Hair follicular keratinocyte (primary cell): Measurements from ENCODE around the gene TMUB1. TPM values are rescaled to one million over a fixed set of nuclear protein-coding genes. Genes with fewer than 3 reads are reported as not detected.

Experiments used
- total RNA-seq: library from RNA; depleted of rRNA; stranded (reverse); fragments of >200 nt; gene quantifications from 2 replicates; pipeline ENCODE4 v1.2.3, GENCODE V29; 2015

Gene TMUB1, protein sequence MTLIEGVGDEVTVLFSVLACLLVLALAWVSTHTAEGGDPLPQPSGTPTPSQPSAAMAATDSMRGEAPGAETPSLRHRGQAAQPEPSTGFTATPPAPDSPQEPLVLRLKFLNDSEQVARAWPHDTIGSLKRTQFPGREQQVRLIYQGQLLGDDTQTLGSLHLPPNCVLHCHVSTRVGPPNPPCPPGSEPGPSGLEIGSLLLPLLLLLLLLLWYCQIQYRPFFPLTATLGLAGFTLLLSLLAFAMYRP
- total RNA-seq, result 61.8 and 62.5 TPM in 2 replicates

DNA sequence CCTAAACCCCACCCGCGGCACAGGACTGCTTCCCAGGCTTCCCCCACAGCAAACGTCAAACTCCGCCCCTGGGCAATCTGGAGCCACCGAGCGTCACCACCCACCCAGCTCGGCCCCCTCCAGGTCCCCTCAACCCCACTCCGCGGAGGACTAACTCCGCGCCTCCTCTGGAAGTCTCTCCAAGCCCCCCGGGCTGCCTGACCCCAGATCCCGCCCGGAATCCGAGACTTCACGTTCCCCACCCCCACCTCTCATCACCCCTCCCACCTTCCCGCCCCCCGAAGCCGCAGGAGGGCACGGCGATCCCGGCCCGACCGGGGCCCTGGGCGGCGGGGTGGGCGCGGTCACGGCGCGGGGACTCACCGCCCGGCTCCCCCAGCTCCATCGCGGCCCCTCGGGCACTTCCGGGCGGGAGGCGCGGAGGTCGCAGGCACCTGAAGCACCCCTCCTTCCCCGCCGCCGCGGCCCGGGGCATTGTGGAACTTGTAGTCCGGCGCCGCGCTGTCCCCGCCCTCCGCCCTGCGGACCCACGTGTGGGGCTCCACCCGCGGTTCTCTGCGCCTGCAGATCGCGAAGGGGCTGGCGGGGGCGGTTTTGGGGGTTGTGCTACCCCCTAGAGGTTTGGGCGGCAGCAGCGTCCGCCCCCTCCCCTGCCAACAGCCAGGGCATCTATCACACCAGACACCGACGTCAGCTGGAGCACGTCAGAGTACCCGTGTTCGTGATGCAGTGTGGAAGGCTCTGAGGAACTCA is at the start of gene TMUB1:
TMUB1 (minus strand) TSS at position 423 of the 753 bp plus-strand sequence. CDS start 930 bp downstream, outside the sequence.

DNA sequence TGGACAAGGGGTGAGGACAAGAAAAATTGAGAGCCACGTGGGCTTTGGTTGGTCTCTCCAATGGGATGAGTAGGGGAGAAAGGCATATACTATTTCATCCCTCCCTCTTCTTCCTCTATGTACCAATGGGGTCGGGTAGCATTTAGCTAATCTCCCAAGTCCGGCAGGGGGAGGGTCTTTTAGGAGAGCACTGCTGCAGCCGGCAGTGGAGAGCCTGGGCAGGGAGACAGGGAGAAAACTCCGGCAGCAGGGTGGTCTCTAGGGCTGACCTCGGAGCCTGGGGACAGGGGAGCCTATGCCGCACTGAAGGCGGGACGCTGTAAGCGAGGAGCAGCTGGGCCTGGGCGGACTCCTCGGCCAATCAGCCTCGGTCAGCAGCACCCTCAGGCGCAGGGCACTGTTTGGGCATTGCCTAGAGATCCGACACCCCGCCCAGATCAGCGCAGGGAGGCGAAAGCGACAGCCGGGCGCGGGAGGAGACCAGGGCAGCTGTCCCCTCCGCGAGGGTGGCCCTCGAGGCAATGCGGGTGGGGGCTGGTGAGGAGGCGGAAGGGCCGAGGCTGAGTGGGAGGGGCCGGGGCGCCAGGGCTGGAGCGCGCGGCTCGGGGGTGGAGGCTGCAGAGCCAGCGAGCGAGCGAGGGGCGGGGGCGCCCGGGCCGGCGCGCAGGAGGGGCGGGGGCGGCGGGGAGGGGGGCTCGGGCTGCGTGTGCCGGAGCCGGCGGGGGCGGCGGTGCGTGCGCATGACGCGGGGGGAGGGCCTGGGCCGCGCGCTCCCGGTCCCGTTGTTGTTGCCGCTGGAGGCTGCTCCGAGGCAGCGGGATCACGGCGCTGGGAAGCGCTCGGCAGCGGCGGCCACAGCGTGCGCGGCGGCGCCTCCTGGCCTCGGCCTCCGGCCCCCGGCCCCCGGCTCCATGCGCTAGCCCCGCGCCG is 2.7 kb upstream of the TMUB1 start, which contains the start of gene AGAP3:
AGAP3 (plus strand) TSS at position 785 of the 930 bp plus-strand sequence. CDS start 267 bp downstream, outside the sequence.

DNA sequence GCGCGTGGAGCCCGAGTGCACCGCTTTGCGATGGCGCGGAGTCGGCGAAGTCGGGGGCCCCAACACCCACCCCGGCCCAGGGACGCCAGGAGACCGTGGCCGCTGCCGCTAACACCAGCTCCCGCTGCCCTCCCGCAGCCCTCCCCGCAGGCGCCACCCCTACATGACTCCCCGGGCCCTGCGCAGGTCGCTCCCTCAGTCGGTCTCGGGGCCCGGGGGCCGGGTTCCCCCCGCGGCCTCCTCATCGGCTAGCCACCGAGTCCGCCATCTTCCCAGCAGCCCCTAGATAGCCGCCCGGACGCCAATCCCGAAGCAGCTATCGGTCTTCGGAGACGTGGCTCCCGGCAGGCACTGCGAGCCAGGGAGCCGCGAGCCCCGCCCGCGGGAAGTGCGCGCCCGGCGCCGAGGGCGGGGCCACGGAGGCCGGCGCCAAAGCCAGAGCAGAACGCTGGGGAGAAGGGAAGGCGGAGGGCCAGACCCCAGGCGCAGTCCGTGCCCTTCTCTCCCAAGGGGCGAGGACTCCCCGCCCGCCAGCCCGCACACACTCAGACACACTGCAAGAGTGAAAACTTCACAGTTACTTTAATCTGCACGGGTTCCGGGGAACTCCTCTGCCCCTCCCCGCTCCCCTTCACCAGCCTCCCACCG is 2.6 kb downstream of the TMUB1 start, which contains the start of gene FASTK:
FASTK (minus strand) TSS at position 288 of the 648 bp plus-strand sequence; CDS start at position 245, 43 bp downstream.

DNA sequence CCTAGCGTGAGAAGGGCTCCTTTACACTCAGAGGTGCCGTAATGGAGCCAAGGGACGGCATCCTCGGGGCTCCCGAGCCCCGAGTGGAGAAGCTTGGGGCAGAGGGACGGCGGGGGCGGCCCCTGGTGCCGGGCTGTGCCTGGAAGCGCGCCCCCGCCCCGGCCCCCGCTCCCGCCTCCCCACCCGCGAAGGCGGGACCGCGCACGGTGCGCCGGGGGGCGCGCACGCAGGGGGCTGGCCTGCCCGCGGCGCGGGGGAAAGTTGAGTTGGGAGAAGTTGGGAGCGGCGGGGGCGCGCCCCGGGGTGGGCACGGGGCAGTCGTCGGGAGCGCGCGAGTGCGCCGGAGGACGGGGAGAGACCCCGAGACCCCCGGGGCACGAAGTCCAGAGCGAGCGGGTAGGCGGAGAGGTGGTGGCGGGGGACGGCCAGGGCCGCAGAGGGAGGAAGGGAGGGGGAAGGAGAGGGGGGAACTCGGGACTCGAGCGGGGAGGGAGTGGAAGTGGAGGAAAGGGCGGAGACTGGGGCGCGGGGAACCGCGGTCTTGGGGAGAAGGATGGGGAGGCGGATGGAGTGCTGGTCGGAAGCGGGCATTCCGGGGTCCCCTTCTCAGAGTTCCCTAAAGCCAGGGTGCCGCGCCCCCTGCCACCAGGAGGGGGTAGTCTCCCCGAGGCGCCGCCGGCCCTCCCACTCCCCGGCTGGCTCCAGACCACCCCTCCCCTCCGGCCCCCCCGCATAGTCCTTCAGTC is 23.8 kb downstream of the TMUB1 start, which contains the start of gene SLC4A2:
SLC4A2 (plus strand) TSS at position 223 of the 746 bp plus-strand sequence. CDS start 2,399 bp downstream, outside the sequence.

DNA sequence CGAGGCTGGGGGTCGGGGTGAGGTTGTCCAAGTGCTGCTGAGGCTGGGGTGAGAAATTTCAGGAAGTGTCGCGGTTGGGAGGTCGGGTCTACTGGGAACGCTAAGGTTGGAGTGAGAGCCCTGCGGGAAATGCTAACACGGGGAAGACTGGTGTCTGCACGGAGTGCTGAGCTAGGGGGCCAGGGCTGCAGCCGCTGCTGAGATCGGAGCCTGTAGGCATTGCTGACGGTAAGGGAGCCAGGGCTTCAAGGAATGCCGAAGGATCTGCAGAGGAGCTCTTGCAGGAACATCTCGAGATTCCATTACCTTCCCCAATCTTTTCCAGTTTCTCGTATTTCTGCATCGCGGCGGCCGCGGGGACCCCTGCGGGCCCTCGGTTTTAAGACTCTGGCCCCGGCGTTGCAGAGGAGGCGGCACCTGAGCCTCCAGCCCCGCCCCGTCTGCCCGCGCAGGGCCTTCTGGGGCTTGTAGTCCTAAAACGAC is 25.7 kb downstream of the TMUB1 start, which contains the start of gene CDK5:
CDK5 (minus strand) TSS at position 392 of the 483 bp plus-strand sequence; CDS start at position 343, 49 bp downstream.

DNA sequence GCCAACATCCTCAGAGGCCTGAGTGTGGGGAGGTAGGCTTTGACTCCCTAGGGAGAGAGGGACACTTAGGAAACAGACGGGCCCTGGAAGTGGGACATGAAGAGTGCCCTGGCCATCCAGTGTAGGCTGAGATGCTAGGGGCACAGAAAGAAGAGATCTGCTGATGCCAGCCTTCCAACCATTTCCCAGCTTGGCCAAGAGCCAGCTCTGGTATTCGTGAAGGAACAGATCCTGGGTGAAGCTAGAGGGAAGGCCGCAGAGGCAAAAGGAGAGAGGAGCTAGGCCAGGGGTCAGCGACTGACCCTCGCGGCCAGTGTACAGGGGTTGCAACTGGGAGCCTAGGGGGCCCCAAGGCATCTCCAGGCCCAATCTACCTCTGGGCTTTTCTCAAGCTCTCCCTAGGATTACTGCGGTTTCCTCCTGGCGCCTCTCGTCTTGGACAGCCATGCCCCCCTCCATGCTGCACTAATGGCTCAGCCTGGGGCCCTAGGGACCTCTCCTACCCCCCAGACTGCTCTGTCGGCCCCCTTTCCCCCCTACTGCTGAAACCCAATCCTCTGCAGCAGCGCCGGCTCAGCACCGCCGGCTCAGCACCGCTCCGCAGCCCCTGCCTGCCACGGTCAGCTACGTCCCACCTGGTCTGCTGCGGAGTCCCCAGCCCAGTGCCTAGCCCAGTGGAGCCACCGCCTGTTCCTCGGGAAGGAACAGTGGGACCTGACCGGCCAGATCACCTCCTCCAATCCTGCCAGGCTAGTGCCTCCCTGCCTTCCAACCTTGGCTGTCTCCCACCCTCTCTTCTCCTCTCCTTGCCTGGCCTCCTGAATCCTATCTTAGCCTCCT is 35.1 kb downstream of the TMUB1 start, which contains the start of gene ASIC3:
ASIC3 (plus strand) TSS at position 556 of the 840 bp plus-strand sequence. CDS start 355 bp downstream, outside the sequence.

Other genes starting within 250 kb of the TMUB1 start
- gene AOC1, start 231.0 kb downstream of the TMUB1 start, total RNA-seq, result not detected in 2 replicates
- not detected in 2 replicates for gene KCNH2, start 105.2 kb downstream of the TMUB1 start, total RNA-seq
- 1.8 and 3.7 TPM in 2 replicates for gene NOS3, start 92.5 kb downstream of the TMUB1 start, total RNA-seq
- gene ATG9B, start 59.0 kb downstream of the TMUB1 start, total RNA-seq, result 0.04 and 0.08 TPM in 2 replicates
- 53.4 and 60.7 TPM in 2 replicates for gene ABCB8, start 55.0 kb downstream of the TMUB1 start, total RNA-seq
- 1.8 TPM in 1 of 2 replicates, not detected in the other for gene ASIC3, start 35.0 kb downstream of the TMUB1 start, total RNA-seq
- 10.3 and 12.2 TPM in 2 replicates for gene CDK5, start 25.6 kb downstream of the TMUB1 start, total RNA-seq
- gene SLC4A2, start 23.9 kb downstream of the TMUB1 start, total RNA-seq, result 31.7 and 54.8 TPM in 2 replicates
- gene FASTK, start 2.7 kb downstream of the TMUB1 start, total RNA-seq, result 55.7 and 59.6 TPM in 2 replicates
- gene AGAP3, start 3.0 kb upstream of the TMUB1 start, total RNA-seq, result 64.6 and 79.7 TPM in 2 replicates
- not detected in 2 replicates for gene GBX1, start 84.2 kb upstream of the TMUB1 start, total RNA-seq
- not detected in 2 replicates for gene ASB10, start 103.8 kb upstream of the TMUB1 start, total RNA-seq
- not detected in 2 replicates for gene H2BK1, start 127.0 kb upstream of the TMUB1 start, total RNA-seq
- gene ABCF2, start 143.7 kb upstream of the TMUB1 start, total RNA-seq, result 44.9 and 69.0 TPM in 2 replicates
- 34.4 and 41.7 TPM in 2 replicates for gene CHPF2, start 149.0 kb upstream of the TMUB1 start, total RNA-seq
- 7.8 and 8.8 TPM in 2 replicates for gene SMARCD3, start 165.2 kb upstream of the TMUB1 start, total RNA-seq